Measurements from ENCODE around the gene DYNC1LI1.
"Not testable (repeated sequence)": the region's sequence is repeated elsewhere in the genome, so short reads cannot be mapped to it uniquely, and the experiment has no call there.

The DYNC1LI1 gene

GRCh38 chr3:32532434-32532833 is 38.2 kb downstream of the DYNC1LI1 start:
- peaks cover 67% of the 10 kb centered on the region for H3K36me3 ChIP-seq
- no peaks in the 10 kb centered on the region for H3K9me3 ChIP-seq
- TF ChIP-seq CTCF (IDR thresholded peaks at IDR 0.05): no peak
- H3K4me3 ChIP-seq (ENCODE audit: low read depth in 1 of 2, low read length in 1 of 2): no peak overlapping the region
- no peaks in the 10 kb centered on the region for H3K27me3 ChIP-seq
- H3K27ac ChIP-seq: no peak overlapping the region
- no peaks in the 10 kb centered on the region for H3K4me1 ChIP-seq (ENCODE audit: control insufficient read depth in 1 of 2, insufficient read depth in 1 of 2, low read depth in 1 of 2, low read length in 1 of 2)

GRCh38 chr3:32531010-32531647 is 39.5 kb downstream of the DYNC1LI1 start:
- Histone ChIP-seq H3K4me3 (ENCODE audit: low read depth in 1 of 2, low read length in 1 of 2) (no peak overlapping the region), H3K27ac (peak overlapping the region; percentile 40), H3K36me3 (peaks cover 78% of the 10 kb centered on the region), H3K27me3 (no peaks in the 10 kb centered on the region), H3K4me1 (ENCODE audit: control insufficient read depth in 1 of 2, insufficient read depth in 1 of 2, low read depth in 1 of 2, low read length in 1 of 2) (no peaks in the 10 kb centered on the region), H3K9me3 (no peaks in the 10 kb centered on the region)
- TF ChIP-seq CTCF (IDR thresholded peaks at IDR 0.05): no peak

GRCh38 chr3:32525720-32526119 is 44.9 kb downstream of the DYNC1LI1 start:
- H3K27ac ChIP-seq: no peak overlapping the region
- no peak for TF ChIP-seq CTCF (IDR thresholded peaks at IDR 0.05)
- no peaks in the 10 kb centered on the region for H3K27me3 ChIP-seq
- peaks cover 0 to 4% of the 10 kb centered on the region in 2 experiments for H3K4me1 ChIP-seq (ENCODE audit: control insufficient read depth in 1 of 2, insufficient read depth in 1 of 2, low read depth in 1 of 2, low read length in 1 of 2)
- no peak overlapping the region for H3K4me3 ChIP-seq (ENCODE audit: low read depth in 1 of 2, low read length in 1 of 2)
- no peaks in the 10 kb centered on the region for H3K9me3 ChIP-seq
- H3K36me3 ChIP-seq: peaks cover 65% of the 10 kb centered on the region

- Histone ChIP-seq H3K4me3 (ENCODE audit: low read depth in 1 of 2, low read length in 1 of 2) (no peak overlapping the region), H3K36me3 (peaks cover 35% of the 10 kb centered on the region), H3K27me3 (no peaks in the 10 kb centered on the region), H3K4me1 (ENCODE audit: control insufficient read depth in 1 of 2, insufficient read depth in 1 of 2, low read depth in 1 of 2, low read length in 1 of 2) (peaks cover 0 to 4% of the 10 kb centered on the region in 2 experiments), H3K9me3 (no peaks in the 10 kb centered on the region), H3K27ac (peak overlapping the region; percentile 13)
- TF ChIP-seq CTCF (IDR thresholded peaks at IDR 0.05): no peak
Measured at GRCh38 chr3:32522682-32523081, 48.0 kb downstream of the DYNC1LI1 start.

GRCh38 chr3:32518921-32519320 is 51.7 kb downstream of the DYNC1LI1 start:
- not testable (repeated sequence) for H3K36me3 ChIP-seq; H3K27me3 ChIP-seq; H3K4me3 ChIP-seq (ENCODE audit: low read depth in 1 of 2, low read length in 1 of 2); H3K9me3 ChIP-seq
- H3K27ac ChIP-seq: peak overlapping the region; percentile 55
- peaks cover 24 to 25% of the 10 kb centered on the region in 2 experiments for H3K4me1 ChIP-seq (ENCODE audit: control insufficient read depth in 1 of 2, insufficient read depth in 1 of 2, low read depth in 1 of 2, low read length in 1 of 2)

GRCh38 chr3:32516751-32517150 is 53.9 kb downstream of the DYNC1LI1 start:
- H3K27me3 ChIP-seq, H3K36me3 ChIP-seq, H3K9me3 ChIP-seq: not testable (repeated sequence)
- Histone ChIP-seq H3K27ac (peak overlapping the region; percentile 95), H3K4me1 (ENCODE audit: control insufficient read depth in 1 of 2, insufficient read depth in 1 of 2, low read depth in 1 of 2, low read length in 1 of 2) (peaks cover 24 to 25% of the 10 kb centered on the region in 2 experiments), H3K4me3 (ENCODE audit: low read depth in 1 of 2, low read length in 1 of 2) (peak overlapping the region; percentile 49 to 53)
